OCI-LY7 (cell line): ENCODE results near the gene MICB.

Experiments
- CTCF ChIP-seq: fragments of 200-600 bp; sonication (generic); conservative IDR thresholded peaks from 2 replicates; pipeline ENCODE4 v1.5.1; 2014; ENCODE audit warnings: mild to moderate bottlenecking, antibody characterized with exemption, low read length, moderate library complexity, mixed read lengths
- EZH2phosphoT487 ChIP-seq: fragments of 200-600 bp; sonication (generic); IDR thresholded peaks from 2 replicates; pipeline ENCODE4 v1.6.1; 2018; ENCODE audit warnings: low read depth, borderline replicate concordance, mild to moderate bottlenecking, mixed run types, antibody characterized with exemption, low read length, moderate library complexity, mixed read lengths

GRCh38 chr6:31480574-31480973, 17.4 kb upstream of the MICB start:
- no peak for TF ChIP-seq CTCF
- no peak for TF ChIP-seq EZH2phosphoT487
